Endothelial cell of umbilical vein (primary cell): ENCODE data around the gene HLA-DPA1. TPM values are rescaled to one million over a fixed set of nuclear protein-coding genes. Genes with fewer than 3 reads are reported as not detected.

Experiments
- BruUV-seq: library from RNA; stranded (reverse); fragments of 400-500 nt; replicated peaks from 2 replicates; lab custom pipeline; 2021; lab: Mats Ljungman, UMichigan
- CTCF ChIA-PET: fragments of 300-600, 350-600 bp; sonication (Branson Sonifier 250); formaldehyde crosslinking; loops from one replicate; lab custom pipeline; 2021; ENCODE audit warnings: antibody characterized with exemption, inconsistent platforms; lab: Charles Lee
- POLR2A ChIA-PET: fragments of 300-600, 350-600 bp; sonication (Branson Sonifier 250); formaldehyde crosslinking; loops from one replicate; lab custom pipeline; 2021; ENCODE audit warnings: antibody characterized with exemption, inconsistent platforms; lab: Charles Lee
- DNase-seq: peaks from one replicate; pipeline ENCODE4 v3.0.0-alpha.2; 2011; ENCODE audit warnings: low read depth, low spot score
- FAIRE-seq: peaks from 2 replicates; lab custom pipeline; 2011; peaks lifted over from hg19 to GRCh38; lab: Jason Lieb, UNC
- H2AFZ ChIP-seq: 2 replicates; pipeline ENCODE4 v1.6.0; 2012; ENCODE audit warnings: low read depth, low read length, control low read depth, inconsistent platforms
- H3K27ac ChIP-seq: 2 replicates; pipeline ENCODE4 v1.5.1; 2011; ENCODE audit warnings: low read depth, mild to moderate bottlenecking, control low read depth, low read length, moderate library complexity; ENCODE audit not compliant: insufficient read depth
- H3K27me3 ChIP-seq, 2 experiments: 2 replicates each; pipeline versions ENCODE4 v1.6.0 to v1.6.1; 2011; ENCODE audit warnings: low read length in 2 of 2, mixed read lengths in 1 of 2; ENCODE audit not compliant: control insufficient read depth in 2 of 2, insufficient read depth in 2 of 2
- H3K36me3 ChIP-seq, 2 experiments: 2 replicates in 1 of 2; 3 replicates in 1 of 2; pipeline ENCODE4 v1.5.1; 2011; ENCODE audit warnings: low read length in 2 of 2, mild to moderate bottlenecking in 1 of 2, moderate library complexity in 1 of 2; ENCODE audit not compliant: control insufficient read depth in 2 of 2, insufficient read depth in 2 of 2; ENCODE audit errors: extremely low read depth in 1 of 2
- H3K4me1 ChIP-seq: 3 replicates; pipeline ENCODE4 v1.5.1; 2011; ENCODE audit warnings: mild to moderate bottlenecking, low read length; ENCODE audit not compliant: control insufficient read depth, insufficient read depth; ENCODE audit errors: extremely low read depth
- H3K4me2 ChIP-seq: 2 replicates; pipeline ENCODE4 v1.6.1; 2011; ENCODE audit warnings: low read length, control low read depth, mixed read lengths; ENCODE audit not compliant: insufficient read depth
- H3K4me3 ChIP-seq, 3 experiments: fragments of 200-600 bp in 1 of 3; sonication (generic), shearing (Covaris generic) in 1 of 3; replicated peaks in 1 of 3; 2 replicates each; pipeline ENCODE4 v1.5.1; 2011 to 2016; ENCODE audit warnings: control low read depth in 3 of 3, low read length in 3 of 3, mild to moderate bottlenecking in 2 of 3, inconsistent platforms in 1 of 3, low read depth in 1 of 3, moderate library complexity in 1 of 3; ENCODE audit not compliant: insufficient read depth in 1 of 3
- H3K79me2 ChIP-seq: 2 replicates; pipeline ENCODE4 v1.6.0; 2012; ENCODE audit warnings: low read length, inconsistent platforms; ENCODE audit not compliant: control insufficient read depth, insufficient read depth
- H3K9ac ChIP-seq: replicated peaks from 2 replicates; pipeline ENCODE3; 2011; ENCODE audit warnings: low read length, control low read depth; ENCODE audit not compliant: insufficient read depth; ENCODE audit errors: extremely low read depth
- H3K9me1 ChIP-seq: replicated peaks from 3 replicates; pipeline ENCODE4 v1.6.0; 2011; ENCODE audit warnings: mild to moderate bottlenecking, low read length; ENCODE audit not compliant: control insufficient read depth, insufficient read depth; ENCODE audit errors: extremely low read depth
- H3K9me3 ChIP-seq: replicated peaks from 2 replicates; pipeline ENCODE4 v1.5.1; 2012; ENCODE audit warnings: low read length, inconsistent platforms; ENCODE audit not compliant: control insufficient read depth, insufficient read depth
- H4K20me1 ChIP-seq: replicated peaks from 2 replicates; pipeline ENCODE3; 2011; ENCODE audit warnings: mild to moderate bottlenecking, low read length; ENCODE audit not compliant: control insufficient read depth, insufficient read depth; ENCODE audit errors: extremely low read depth
- EZH2 ChIP-seq: IDR thresholded peaks from 2 replicates; pipeline ENCODE4 v1.6.1; 2012; ENCODE audit warnings: borderline replicate concordance, low read depth, mild to moderate bottlenecking, moderate library complexity, low read length, inconsistent platforms; ENCODE audit not compliant: severe bottlenecking
- FOS ChIP-seq: IDR thresholded peaks from 2 replicates; pipeline ENCODE4 v1.6.1; 2011; ENCODE audit warnings: mild to moderate bottlenecking, low read length, moderate library complexity, borderline replicate concordance; ENCODE audit not compliant: insufficient read depth
- GATA2 ChIP-seq: IDR thresholded peaks from 2 replicates; pipeline ENCODE4 v1.7.0; 2011; ENCODE audit warnings: low read depth, mild to moderate bottlenecking, moderate library complexity, mixed read lengths, low read length; ENCODE audit not compliant: insufficient read length, insufficient read depth
- JUN ChIP-seq: IDR thresholded peaks from 2 replicates; pipeline ENCODE4 v1.6.1; 2011; ENCODE audit warnings: borderline replicate concordance, low read depth; ENCODE audit not compliant: insufficient read length, insufficient read depth
- MAX ChIP-seq: IDR thresholded peaks from 2 replicates; pipeline ENCODE4 v1.6.1; 2011; ENCODE audit not compliant: insufficient read depth, insufficient read length
- MYC ChIP-seq: IDR thresholded peaks from one replicate; pipeline ENCODE4 v1.6.1; 2011; ENCODE audit warnings: mild to moderate bottlenecking, low read depth, low read length
- POLR2A ChIP-seq: IDR thresholded peaks from 2 replicates; pipeline ENCODE4 v1.6.1; 2012; ENCODE audit warnings: low read depth, mild to moderate bottlenecking, control low read depth, low read length
- POLR2AphosphoS5 ChIP-seq: IDR thresholded peaks from 2 replicates; pipeline ENCODE4 v1.6.1; 2012; ENCODE audit warnings: low read depth, mild to moderate bottlenecking, control low read depth, low read length, moderate library complexity; ENCODE audit not compliant: insufficient read depth
- dilution Hi-C: fragments of 300-500 bp; cut with MboI; formaldehyde crosslinking; loops from one replicate; pipeline ENCODE4 v1.15.0; 2019; ENCODE audit warnings: low sequenced_read_pairs; ENCODE audit not compliant: extremely low pct_ligation_motif_present
- intact Hi-C: fragments of 100-400 bp; cut with micrococcal nuclease; formaldehyde crosslinking; loops from one replicate; pipeline ENCODE4 v1.10.0; 2022
- polyA plus RNA-seq, 4 experiments: library from polyadenylated mRNA; depleted of rRNA in 3 of 4; stranded (reverse) in 3 of 4; unstranded in 1 of 4; fragments of >200 nt; gene quantifications; 2 replicates each; pipeline versions ENCODE4 v1.2.1 to v1.2.3, GENCODE V29; 2011 to 2012; ENCODE audit warnings: missing spikeins in 1 of 4
- total RNA-seq: library from RNA; stranded (reverse); gene quantifications from 2 replicates; pipeline ENCODE4 v1.2.3, GENCODE V29; 2021
- TF ChIP-seq, protein P1 (sequence below), 2 donors: IDR thresholded peaks; 1 replicate in 1 of 2; 2 replicates in 1 of 2; pipeline ENCODE4 v1.5.1; 2011; ENCODE audit warnings: low read length in 2 of 2, mild to moderate bottlenecking in 2 of 2, moderate library complexity in 2 of 2, control low read depth in 1 of 2, inconsistent platforms in 1 of 2, low read depth in 1 of 2; ENCODE audit not compliant: insufficient read depth in 1 of 2; ENCODE audit errors: extremely low read depth in 1 of 2

Gene HLA-DPA1
- total and polyA plus RNA-seq, 2 donors (not counting 3 experiments of a cell fraction or from before 2014, with no cell fraction given) = 23.2 TPM; not detected in 1

DNA sequence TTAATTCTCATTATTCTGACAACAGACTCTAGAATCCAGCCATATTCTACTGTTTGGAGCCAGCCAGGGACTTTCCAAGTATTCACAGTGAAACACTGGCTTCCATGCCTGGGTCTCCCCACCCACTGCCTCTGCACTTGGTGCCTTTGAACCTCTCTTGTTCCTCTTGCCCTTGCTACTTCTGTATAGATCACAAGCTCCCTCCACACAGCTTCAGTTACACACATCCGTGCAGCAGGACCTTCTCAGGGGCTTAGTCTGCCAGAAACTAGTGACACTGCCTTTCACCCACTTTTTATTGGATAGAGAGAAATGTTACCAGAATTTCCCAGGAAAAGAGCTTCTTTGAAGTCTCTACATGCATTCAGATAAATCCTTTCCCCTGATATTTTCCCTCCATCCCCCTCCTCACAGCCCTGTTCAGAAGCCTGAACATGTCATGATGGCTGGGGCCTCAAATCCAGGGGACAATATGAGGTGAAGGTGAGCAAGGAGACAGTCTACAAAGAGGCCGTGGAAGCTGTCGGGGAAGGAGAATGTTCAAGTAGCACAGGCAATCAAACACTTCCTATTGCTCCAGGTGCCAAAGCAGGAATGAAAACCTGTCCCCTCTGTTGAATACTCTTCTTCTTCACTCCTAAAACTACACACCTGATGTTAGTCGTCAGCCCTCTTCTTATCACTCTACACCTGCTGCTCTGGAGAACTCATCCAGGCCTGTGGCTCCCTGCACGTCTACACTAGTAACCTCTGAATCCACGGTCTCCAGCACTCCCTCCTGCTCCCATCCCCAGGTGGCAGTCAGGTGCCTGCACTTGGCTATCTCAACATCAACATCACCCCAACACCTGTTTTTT lies 43.9 kb downstream of the HLA-DPA1 start:
- Histone ChIP-seq H3K79me2 (no peaks in the 10 kb centered on the region), H3K27me3 (peaks cover 15 to 56% of the 10 kb centered on the region in 2 experiments), H3K4me1 (no peaks in the 10 kb centered on the region), H2AFZ (no peak overlapping the region), H3K4me3 (no peak overlapping the region), H3K36me3 (no peaks in the 10 kb centered on the region), H3K9ac (no peak overlapping the region), H3K9me3 (no peaks in the 10 kb centered on the region), H3K27ac (no peak overlapping the region), H3K4me2 (no peak overlapping the region), H3K9me1 (no peaks in the 10 kb centered on the region), H4K20me1 (no peaks in the 10 kb centered on the region)
- TF ChIP-seq GATA2 (no peak), FOS (no peak), POLR2A (no peak), MAX (no peak), POLR2AphosphoS5 (no peak), JUN (no peak), EZH2 (no peak), MYC (no peak)
- TF ChIP-seq, protein P1, sequence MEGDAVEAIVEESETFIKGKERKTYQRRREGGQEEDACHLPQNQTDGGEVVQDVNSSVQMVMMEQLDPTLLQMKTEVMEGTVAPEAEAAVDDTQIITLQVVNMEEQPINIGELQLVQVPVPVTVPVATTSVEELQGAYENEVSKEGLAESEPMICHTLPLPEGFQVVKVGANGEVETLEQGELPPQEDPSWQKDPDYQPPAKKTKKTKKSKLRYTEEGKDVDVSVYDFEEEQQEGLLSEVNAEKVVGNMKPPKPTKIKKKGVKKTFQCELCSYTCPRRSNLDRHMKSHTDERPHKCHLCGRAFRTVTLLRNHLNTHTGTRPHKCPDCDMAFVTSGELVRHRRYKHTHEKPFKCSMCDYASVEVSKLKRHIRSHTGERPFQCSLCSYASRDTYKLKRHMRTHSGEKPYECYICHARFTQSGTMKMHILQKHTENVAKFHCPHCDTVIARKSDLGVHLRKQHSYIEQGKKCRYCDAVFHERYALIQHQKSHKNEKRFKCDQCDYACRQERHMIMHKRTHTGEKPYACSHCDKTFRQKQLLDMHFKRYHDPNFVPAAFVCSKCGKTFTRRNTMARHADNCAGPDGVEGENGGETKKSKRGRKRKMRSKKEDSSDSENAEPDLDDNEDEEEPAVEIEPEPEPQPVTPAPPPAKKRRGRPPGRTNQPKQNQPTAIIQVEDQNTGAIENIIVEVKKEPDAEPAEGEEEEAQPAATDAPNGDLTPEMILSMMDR (IDR thresholded peaks at IDR 0.05; ENCODE audit: extremely low read depth in 1 of 2, insufficient read depth in 1 of 2, low read depth in 1 of 2, low read length in 2 of 2) = no peak
- POLR2A ChIA-PET = no interaction called here
- intact Hi-C loops (no loop called here), dilution Hi-C loops (no loop called here)
- CTCF ChIA-PET = interaction anchor here (0.9 to 1.6 kb wide), 5 partner anchors 13 to 162 kb away, joined by 3 to 4 read pairs (median 3); partner anchors contain the start of gene HLA-DPA1
- no peak for DNase-seq
- BruUV-seq = no TSS peak
- no peak for FAIRE-seq
